Panc1 (cell line): Measurements from ENCODE around the gene NBEAL2. TPM values are rescaled to one million over a fixed set of nuclear protein-coding genes. Genes with fewer than 3 reads are reported as not detected.

Experiments used
- ATAC-seq: fragments of 200-7000 bp; cut with Tn5 transposase; 2 replicates; pipeline ENCODE4 v1.9.1; 2020; ENCODE audit warnings: mild to moderate bottlenecking, moderate library complexity
- BruUV-seq: library from RNA; stranded (reverse); fragments of 400-500 nt; replicated peaks from 2 replicates; lab custom pipeline; 2021; lab: Mats Ljungman, UMichigan
- CTCF ChIA-PET: fragments of 300-600 bp; sonication (Branson Sonifier 250); formaldehyde crosslinking; loops from one replicate; lab custom pipeline; 2022; ENCODE audit warnings: antibody characterized with exemption; lab: Charles Lee
- POLR2A ChIA-PET: fragments of 300-600 bp; sonication (Branson Sonifier 250); formaldehyde crosslinking; loops from one replicate; lab custom pipeline; 2022; ENCODE audit warnings: antibody characterized with exemption; lab: Charles Lee
- DNase-seq: peaks from one replicate; pipeline ENCODE4 v3.0.0-alpha.2; 2010; ENCODE audit warnings: low read depth, low spot score
- H3K27ac ChIP-seq: 2 replicates; pipeline ENCODE4 v1.5.1; 2011; ENCODE audit warnings: mild to moderate bottlenecking, low read length, inconsistent platforms
- H3K27me3 ChIP-seq: fragments of 200-500 bp; sonication (Bioruptor generic); 2 replicates; pipeline ENCODE4 v1.6.0; 2014; ENCODE audit warnings: low read length, inconsistent platforms; ENCODE audit not compliant: control insufficient read depth, insufficient read depth
- H3K36me3 ChIP-seq: fragments of 200-500 bp; sonication (Bioruptor generic); 2 replicates; pipeline ENCODE4 v1.5.1; 2014; ENCODE audit warnings: inconsistent platforms, mild to moderate bottlenecking, low read length, moderate library complexity; ENCODE audit not compliant: control insufficient read depth, insufficient read depth
- H3K4me1 ChIP-seq: 2 replicates; pipeline ENCODE4 v1.5.1; 2011; ENCODE audit warnings: inconsistent platforms, mild to moderate bottlenecking, low read length, moderate library complexity; ENCODE audit not compliant: control insufficient read depth, insufficient read depth
- H3K4me3 ChIP-seq, 2 experiments: 2 replicates each; pipeline ENCODE4 v1.5.1; 2011 to 2012; ENCODE audit warnings: low read depth in 2 of 2, low read length in 2 of 2, mild to moderate bottlenecking in 2 of 2, inconsistent platforms in 1 of 2, moderate library complexity in 1 of 2
- H3K9me3 ChIP-seq: fragments of 200-500 bp; sonication (Bioruptor generic); 2 replicates; pipeline ENCODE4 v1.5.1; 2014; ENCODE audit warnings: low read depth, mild to moderate bottlenecking, inconsistent platforms, low read length, moderate library complexity; ENCODE audit not compliant: control insufficient read depth, insufficient read depth
- POLR2AphosphoS5 ChIP-seq: IDR thresholded peaks from 2 replicates; pipeline ENCODE4 v1.6.1; 2012; ENCODE audit warnings: mild to moderate bottlenecking, low read depth, low read length, moderate library complexity
- SIN3A ChIP-seq: IDR thresholded peaks from 2 replicates; pipeline ENCODE4 v1.6.1; 2012; ENCODE audit warnings: low read depth, mild to moderate bottlenecking, low read length, moderate library complexity, borderline replicate concordance; ENCODE audit not compliant: insufficient read depth
- TCF7L2 ChIP-seq: IDR thresholded peaks from 2 replicates; pipeline ENCODE4 v1.6.1; 2011; ENCODE audit warnings: mild to moderate bottlenecking, low read depth, low read length, inconsistent platforms
- in situ Hi-C: cut with HindIII; loops from 2 replicates; pipeline ENCODE4 v1.10.0; 2016; ENCODE audit warnings: low sequenced_read_pairs, low pct_unique_long_range_greater_than_20kb
- intact Hi-C: fragments of 100-400 bp; cut with micrococcal nuclease; formaldehyde crosslinking; loops from one replicate; pipeline ENCODE4 v1.10.0; 2022; ENCODE audit not compliant: unreplicated experiment
- total RNA-seq: library from RNA; stranded (reverse); gene quantifications from one replicate; pipeline ENCODE4 v1.2.1, GENCODE V29; 2021; ENCODE audit not compliant: unreplicated experiment
- TF ChIP-seq, protein P1 (sequence below), 2 experiments: IDR thresholded peaks; 2 replicates each; pipeline ENCODE4 v1.6.1; 2011 to 2012; ENCODE audit warnings: low read depth in 2 of 2, control low read depth in 1 of 2, low read length in 1 of 2, mild to moderate bottlenecking in 1 of 2, moderate library complexity in 1 of 2; ENCODE audit not compliant: insufficient read depth in 1 of 2
- TF ChIP-seq, protein P2 (sequence below): fragments of 450-650 bp; IDR thresholded peaks from 2 replicates; pipeline ENCODE4 v1.5.1; 2017; ENCODE audit warnings: mild to moderate bottlenecking

The NBEAL2 gene
- total RNA-seq, 1 experiment from 2014 or later, result 38.8 TPM

DNA sequence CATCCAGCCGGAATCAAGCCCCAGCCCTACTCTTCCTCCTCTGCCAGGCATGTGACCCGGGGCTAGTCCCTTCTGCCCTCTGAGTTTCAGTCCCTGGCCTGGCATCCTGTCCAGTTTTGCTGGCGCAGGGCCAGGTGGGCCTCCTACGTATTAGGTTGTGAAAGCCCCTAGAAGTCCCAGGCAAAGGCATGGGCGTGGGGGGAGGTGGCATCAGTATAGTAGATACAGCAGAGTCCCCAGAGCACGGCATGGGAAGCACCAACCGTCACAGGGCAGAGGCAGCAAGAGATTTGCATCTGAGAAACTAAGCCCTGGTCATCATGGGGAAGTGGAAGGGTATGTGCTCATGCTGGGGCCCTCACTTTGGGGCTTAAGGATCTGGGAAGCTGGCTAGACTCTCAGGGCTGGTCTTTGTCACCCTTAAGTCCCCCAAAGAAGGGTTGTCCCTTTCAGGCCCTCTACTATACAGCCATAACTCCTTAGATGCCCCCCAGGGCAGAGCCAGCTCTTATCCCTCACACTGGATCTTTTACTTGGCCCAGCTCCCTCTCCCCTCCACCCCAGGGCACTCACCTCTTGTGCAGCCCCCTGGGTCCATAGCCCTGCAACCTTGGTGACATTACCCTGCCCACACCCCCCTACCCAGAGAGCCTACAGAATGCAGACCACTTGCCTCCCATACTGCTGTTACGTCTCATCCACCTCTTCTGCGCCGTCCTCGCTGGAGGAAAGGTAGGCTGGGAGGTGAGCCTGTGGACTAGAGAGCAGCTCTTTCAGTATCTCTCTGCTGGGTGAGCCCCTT is 11.3 kb downstream of the NBEAL2 start:
- Histone ChIP-seq H3K36me3 (no peaks in the 10 kb centered on the region), H3K27me3 (no peaks in the 10 kb centered on the region), H3K27ac (no peak overlapping the region), H3K9me3 (no peaks in the 10 kb centered on the region), H3K4me1 (no peaks in the 10 kb centered on the region), H3K4me3 (no peak overlapping the region)
- in situ Hi-C loops, result no loop called here
- ChIA-PET POLR2A (no interaction called here), CTCF (no interaction called here)
- BruUV-seq, result no TSS peak
- ATAC-seq (no peak), DNase-seq (no peak)
- no peak for TF ChIP-seq POLR2AphosphoS5
- TF ChIP-seq, protein P1, sequence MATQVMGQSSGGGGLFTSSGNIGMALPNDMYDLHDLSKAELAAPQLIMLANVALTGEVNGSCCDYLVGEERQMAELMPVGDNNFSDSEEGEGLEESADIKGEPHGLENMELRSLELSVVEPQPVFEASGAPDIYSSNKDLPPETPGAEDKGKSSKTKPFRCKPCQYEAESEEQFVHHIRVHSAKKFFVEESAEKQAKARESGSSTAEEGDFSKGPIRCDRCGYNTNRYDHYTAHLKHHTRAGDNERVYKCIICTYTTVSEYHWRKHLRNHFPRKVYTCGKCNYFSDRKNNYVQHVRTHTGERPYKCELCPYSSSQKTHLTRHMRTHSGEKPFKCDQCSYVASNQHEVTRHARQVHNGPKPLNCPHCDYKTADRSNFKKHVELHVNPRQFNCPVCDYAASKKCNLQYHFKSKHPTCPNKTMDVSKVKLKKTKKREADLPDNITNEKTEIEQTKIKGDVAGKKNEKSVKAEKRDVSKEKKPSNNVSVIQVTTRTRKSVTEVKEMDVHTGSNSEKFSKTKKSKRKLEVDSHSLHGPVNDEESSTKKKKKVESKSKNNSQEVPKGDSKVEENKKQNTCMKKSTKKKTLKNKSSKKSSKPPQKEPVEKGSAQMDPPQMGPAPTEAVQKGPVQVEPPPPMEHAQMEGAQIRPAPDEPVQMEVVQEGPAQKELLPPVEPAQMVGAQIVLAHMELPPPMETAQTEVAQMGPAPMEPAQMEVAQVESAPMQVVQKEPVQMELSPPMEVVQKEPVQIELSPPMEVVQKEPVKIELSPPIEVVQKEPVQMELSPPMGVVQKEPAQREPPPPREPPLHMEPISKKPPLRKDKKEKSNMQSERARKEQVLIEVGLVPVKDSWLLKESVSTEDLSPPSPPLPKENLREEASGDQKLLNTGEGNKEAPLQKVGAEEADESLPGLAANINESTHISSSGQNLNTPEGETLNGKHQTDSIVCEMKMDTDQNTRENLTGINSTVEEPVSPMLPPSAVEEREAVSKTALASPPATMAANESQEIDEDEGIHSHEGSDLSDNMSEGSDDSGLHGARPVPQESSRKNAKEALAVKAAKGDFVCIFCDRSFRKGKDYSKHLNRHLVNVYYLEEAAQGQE (IDR thresholded peaks at IDR 0.05; ENCODE audit: insufficient read depth in 1 of 2, low read depth in 2 of 2, low read length in 1 of 2), result no peak
- no peak for TF ChIP-seq SIN3A
- TF ChIP-seq, protein P2, sequence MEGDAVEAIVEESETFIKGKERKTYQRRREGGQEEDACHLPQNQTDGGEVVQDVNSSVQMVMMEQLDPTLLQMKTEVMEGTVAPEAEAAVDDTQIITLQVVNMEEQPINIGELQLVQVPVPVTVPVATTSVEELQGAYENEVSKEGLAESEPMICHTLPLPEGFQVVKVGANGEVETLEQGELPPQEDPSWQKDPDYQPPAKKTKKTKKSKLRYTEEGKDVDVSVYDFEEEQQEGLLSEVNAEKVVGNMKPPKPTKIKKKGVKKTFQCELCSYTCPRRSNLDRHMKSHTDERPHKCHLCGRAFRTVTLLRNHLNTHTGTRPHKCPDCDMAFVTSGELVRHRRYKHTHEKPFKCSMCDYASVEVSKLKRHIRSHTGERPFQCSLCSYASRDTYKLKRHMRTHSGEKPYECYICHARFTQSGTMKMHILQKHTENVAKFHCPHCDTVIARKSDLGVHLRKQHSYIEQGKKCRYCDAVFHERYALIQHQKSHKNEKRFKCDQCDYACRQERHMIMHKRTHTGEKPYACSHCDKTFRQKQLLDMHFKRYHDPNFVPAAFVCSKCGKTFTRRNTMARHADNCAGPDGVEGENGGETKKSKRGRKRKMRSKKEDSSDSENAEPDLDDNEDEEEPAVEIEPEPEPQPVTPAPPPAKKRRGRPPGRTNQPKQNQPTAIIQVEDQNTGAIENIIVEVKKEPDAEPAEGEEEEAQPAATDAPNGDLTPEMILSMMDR, result no peak
- TF ChIP-seq TCF7L2, result no peak
- intact Hi-C loops, result loop anchor here (10.0 kb wide), 1 partner anchor 66 kb away; no protein-coding TSS in a partner anchor

DNA sequence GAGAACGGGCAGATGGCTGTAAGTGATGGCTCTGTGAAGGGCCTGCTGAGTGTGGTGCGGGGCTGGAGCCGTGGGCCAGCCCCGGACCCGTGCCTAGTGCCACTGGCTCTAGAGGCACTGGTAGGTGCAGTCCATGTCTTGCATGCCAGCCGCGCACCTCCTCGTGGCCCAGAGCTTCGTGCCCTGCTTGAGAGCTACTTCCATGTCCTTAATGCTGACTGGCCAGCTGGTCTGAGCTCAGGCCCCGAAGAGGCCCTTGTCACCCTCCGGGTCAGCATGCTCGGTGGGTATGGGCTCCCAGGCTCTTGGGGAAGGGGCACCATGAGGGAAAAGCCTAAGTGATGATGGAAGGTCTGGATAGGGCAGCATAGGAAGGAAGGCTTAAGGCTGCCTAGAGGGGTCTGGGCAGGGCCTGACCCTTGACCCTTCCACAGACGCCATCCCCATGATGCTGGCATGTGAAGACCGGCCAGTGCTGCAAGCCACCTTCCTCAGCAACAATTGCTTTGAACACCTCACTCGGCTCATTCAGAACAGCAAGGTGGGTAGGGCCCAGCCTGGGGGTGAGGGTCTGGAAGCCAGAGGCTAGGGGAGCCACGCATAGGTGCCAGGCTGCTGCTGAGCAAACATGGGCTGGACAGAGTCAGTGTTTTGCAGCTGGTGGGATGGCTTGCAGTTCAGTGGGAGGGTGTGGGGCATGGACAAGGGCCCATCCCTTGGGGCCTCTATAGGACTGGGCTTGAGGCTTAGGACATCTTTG is 12.1 kb downstream of the NBEAL2 start:
- DNase-seq, result no peak
- TF ChIP-seq, protein P1 (IDR thresholded peaks at IDR 0.05; ENCODE audit: insufficient read depth in 1 of 2, low read depth in 2 of 2, low read length in 1 of 2), result no peak
- TF ChIP-seq TCF7L2, result no peak
- TF ChIP-seq SIN3A, result no peak
- no peak for TF ChIP-seq POLR2AphosphoS5
- TF ChIP-seq, protein P2, result no peak
- in situ Hi-C loops, result no loop called here
- Histone ChIP-seq H3K27ac (no peak overlapping the region), H3K27me3 (no peaks in the 10 kb centered on the region), H3K9me3 (no peaks in the 10 kb centered on the region), H3K4me1 (no peaks in the 10 kb centered on the region), H3K36me3 (no peaks in the 10 kb centered on the region), H3K4me3 (no peak overlapping the region)
- CTCF ChIA-PET, result no interaction called here
- BruUV-seq, result no TSS peak
- no peak for ATAC-seq
- intact Hi-C loops, result loop anchor here (10.0 kb wide), 1 partner anchor 67 kb away; no protein-coding TSS in a partner anchor
- POLR2A ChIA-PET, result no interaction called here
